HG03469 (cell line): ENCODE results near the gene CERK.

ENCODE experiments used
- ATAC-seq: cut with Tn5 transposase; IDR thresholded peaks from one replicate; pipeline ENCODE4 v1.9.1; 2021; ENCODE audit warnings: mild to moderate bottlenecking, moderate library complexity, moderate number of reproducible peaks; ENCODE audit not compliant: unreplicated experiment

The CERK gene

GRCh38 chr22:46679706-46680269 lies 58.3 kb downstream of the CERK start:
- ATAC-seq = no peak

- no peak for ATAC-seq
Observed at GRCh38 chr22:46678785-46679700, 59.0 kb downstream of the CERK start.

GRCh38 chr22:46678003-46678657 lies 59.9 kb downstream of the CERK start:
- ATAC-seq = no peak

GRCh38 chr22:46677323-46678002 lies 60.6 kb downstream of the CERK start:
- no peak for ATAC-seq

GRCh38 chr22:46676881-46677280 lies 61.2 kb downstream of the CERK start:
- no peak for ATAC-seq

GRCh38 chr22:46676479-46676878 lies 61.6 kb downstream of the CERK start:
- no peak for ATAC-seq

GRCh38 chr22:46675938-46676337 lies 62.1 kb downstream of the CERK start:
- no peak for ATAC-seq

- no peak for ATAC-seq
Observed at GRCh38 chr22:46675479-46675878, 62.6 kb downstream of the CERK start.

GRCh38 chr22:46674906-46675305 lies 63.1 kb downstream of the CERK start:
- ATAC-seq = no peak

GRCh38 chr22:46674367-46674781 lies 63.7 kb downstream of the CERK start:
- ATAC-seq = no peak

- ATAC-seq = no peak
Observed at GRCh38 chr22:46673662-46674236, 64.3 kb downstream of the CERK start.

- no peak for ATAC-seq
Observed at GRCh38 chr22:46673205-46673604, 64.8 kb downstream of the CERK start.

GRCh38 chr22:46672731-46673130 lies 65.3 kb downstream of the CERK start:
- ATAC-seq = no peak

- no peak for ATAC-seq
Observed at GRCh38 chr22:46671824-46672432, 66.1 kb downstream of the CERK start.

- no peak for ATAC-seq
Observed at GRCh38 chr22:46669201-46669600, 68.9 kb downstream of the CERK start.

GRCh38 chr22:46668116-46668515 lies 69.9 kb downstream of the CERK start:
- no peak for ATAC-seq

- no peak for ATAC-seq
Observed at GRCh38 chr22:46667245-46667623, 70.8 kb downstream of the CERK start.

GRCh38 chr22:46666577-46667244 lies 71.3 kb downstream of the CERK start:
- ATAC-seq = no peak

- ATAC-seq = no peak
Observed at GRCh38 chr22:46665751-46666280, 72.2 kb downstream of the CERK start.
